GM21737 (cell line): ENCODE measurements around the gene IRF3.

ENCODE experiments used
- ATAC-seq: cut with Tn5 transposase; IDR thresholded peaks from one replicate; pipeline ENCODE4 v1.9.1; 2021; ENCODE audit warnings: mild to moderate bottlenecking, moderate library complexity; ENCODE audit not compliant: unreplicated experiment

The IRF3 gene

GRCh38 chr19:49687566-49688316 lies 22.1 kb upstream of the IRF3 start:
- no peak for ATAC-seq

GRCh38 chr19:49687150-49687549 lies 21.5 kb upstream of the IRF3 start:
- ATAC-seq = no peak

- no peak for ATAC-seq
Measured at GRCh38 chr19:49686503-49687088, 20.9 kb upstream of the IRF3 start.

GRCh38 chr19:49685845-49686332 lies 20.2 kb upstream of the IRF3 start:
- ATAC-seq = no peak

- ATAC-seq = no peak
Measured at GRCh38 chr19:49684983-49685553, 19.4 kb upstream of the IRF3 start.

- no peak for ATAC-seq
Measured at GRCh38 chr19:49684251-49684982, 18.8 kb upstream of the IRF3 start.

- no peak for ATAC-seq
Measured at GRCh38 chr19:49683814-49684250, 18.2 kb upstream of the IRF3 start.

GRCh38 chr19:49682274-49682673 lies 16.6 kb upstream of the IRF3 start:
- ATAC-seq = no peak

- ATAC-seq = no peak
Measured at GRCh38 chr19:49681830-49682229, 16.2 kb upstream of the IRF3 start.

- no peak for ATAC-seq
Measured at GRCh38 chr19:49680421-49681351, 15.0 kb upstream of the IRF3 start.

GRCh38 chr19:49679771-49680413 lies 14.2 kb upstream of the IRF3 start:
- no peak for ATAC-seq

- ATAC-seq = no peak
Measured at GRCh38 chr19:49678985-49679770, 13.5 kb upstream of the IRF3 start.

- ATAC-seq = no peak
Measured at GRCh38 chr19:49677901-49678674, 12.4 kb upstream of the IRF3 start.

- ATAC-seq = no peak
Measured at GRCh38 chr19:49677231-49677900, 11.7 kb upstream of the IRF3 start, which contains the start of gene PRMT1. Gene PRMT1 (plus strand): TSS chr19:49677271. CDS start chr19:49677281, 10 bp downstream.

GRCh38 chr19:49676784-49677230 lies 11.2 kb upstream of the IRF3 start:
- peak; percentile 56 for ATAC-seq

GRCh38 chr19:49676136-49676783 lies 10.6 kb upstream of the IRF3 start:
- ATAC-seq = peak; percentile 30
